GM21576 (cell line): ENCODE measurements around the gene DENND2C.
A peak's percentile ranks its signal among the peaks of the same experiment; 100 is the strongest.

ENCODE experiments used
- ATAC-seq: cut with Tn5 transposase; IDR thresholded peaks from one replicate; pipeline ENCODE4 v1.9.1; 2021; ENCODE audit warnings: mild to moderate bottlenecking, moderate library complexity; ENCODE audit not compliant: unreplicated experiment

Gene DENND2C

GRCh38 chr1:114669562-114670082 is at the start of gene DENND2C:
DENND2C (minus strand) TSS chr1:114670049; CDS start chr1:114625984, 44,065 bp downstream.
- peak; percentile 51 for ATAC-seq

GRCh38 chr1:114719424-114719787 is 49.6 kb upstream of the DENND2C start:
- ATAC-seq: no peak

- ATAC-seq: no peak
These were observed 49.0 kb upstream of the DENND2C start for GRCh38 chr1:114718661-114719423.

- peak; percentile 88 for ATAC-seq
These were observed 46.7 kb upstream of the DENND2C start, which contains the start of gene NRAS for GRCh38 chr1:114716304-114717170. NRAS (minus strand) TSS chr1:114716771; CDS start chr1:114716160, 611 bp downstream.

- no peak for ATAC-seq
These were observed 46.1 kb upstream of the DENND2C start for GRCh38 chr1:114715952-114716303.

- no peak for ATAC-seq
These were observed 43.1 kb upstream of the DENND2C start for GRCh38 chr1:114712977-114713376.

- ATAC-seq: no peak
These were observed 40.5 kb upstream of the DENND2C start for GRCh38 chr1:114710360-114710759.

GRCh38 chr1:114707604-114708003 is 37.8 kb upstream of the DENND2C start:
- ATAC-seq: no peak

- no peak for ATAC-seq
These were observed 33.4 kb upstream of the DENND2C start for GRCh38 chr1:114703242-114703641.

- ATAC-seq: no peak
These were observed 32.9 kb upstream of the DENND2C start for GRCh38 chr1:114702737-114703136.

- ATAC-seq: no peak
These were observed 32.1 kb upstream of the DENND2C start for GRCh38 chr1:114701931-114702330.

- ATAC-seq: no peak
These were observed 30.3 kb upstream of the DENND2C start for GRCh38 chr1:114700036-114700600.

GRCh38 chr1:114696810-114697209 is 27.0 kb upstream of the DENND2C start:
- ATAC-seq: no peak

- no peak for ATAC-seq
These were observed 25.7 kb upstream of the DENND2C start, which contains the start of gene AMPD1 for GRCh38 chr1:114695430-114696058. AMPD1 (minus strand) TSS chr1:114695546; CDS start chr1:114695471, 75 bp downstream.

- ATAC-seq: no peak
These were observed 24.9 kb upstream of the DENND2C start for GRCh38 chr1:114694540-114695310.

GRCh38 chr1:114692947-114693346 is 23.1 kb upstream of the DENND2C start:
- ATAC-seq: no peak

GRCh38 chr1:114691061-114691460 is 21.2 kb upstream of the DENND2C start:
- no peak for ATAC-seq

GRCh38 chr1:114690148-114690547 is 20.3 kb upstream of the DENND2C start:
- no peak for ATAC-seq

- ATAC-seq: no peak
These were observed 18.7 kb upstream of the DENND2C start for GRCh38 chr1:114688526-114688925.

GRCh38 chr1:114685851-114686250 is 16.0 kb upstream of the DENND2C start:
- ATAC-seq: no peak
